ENCODE measurements around the gene FBXO22.

The FBXO22 gene

GRCh38 chr15:75942464-75942863 lies 38.8 kb downstream of the FBXO22 start:
- TF ChIP-seq, protein P1, sequence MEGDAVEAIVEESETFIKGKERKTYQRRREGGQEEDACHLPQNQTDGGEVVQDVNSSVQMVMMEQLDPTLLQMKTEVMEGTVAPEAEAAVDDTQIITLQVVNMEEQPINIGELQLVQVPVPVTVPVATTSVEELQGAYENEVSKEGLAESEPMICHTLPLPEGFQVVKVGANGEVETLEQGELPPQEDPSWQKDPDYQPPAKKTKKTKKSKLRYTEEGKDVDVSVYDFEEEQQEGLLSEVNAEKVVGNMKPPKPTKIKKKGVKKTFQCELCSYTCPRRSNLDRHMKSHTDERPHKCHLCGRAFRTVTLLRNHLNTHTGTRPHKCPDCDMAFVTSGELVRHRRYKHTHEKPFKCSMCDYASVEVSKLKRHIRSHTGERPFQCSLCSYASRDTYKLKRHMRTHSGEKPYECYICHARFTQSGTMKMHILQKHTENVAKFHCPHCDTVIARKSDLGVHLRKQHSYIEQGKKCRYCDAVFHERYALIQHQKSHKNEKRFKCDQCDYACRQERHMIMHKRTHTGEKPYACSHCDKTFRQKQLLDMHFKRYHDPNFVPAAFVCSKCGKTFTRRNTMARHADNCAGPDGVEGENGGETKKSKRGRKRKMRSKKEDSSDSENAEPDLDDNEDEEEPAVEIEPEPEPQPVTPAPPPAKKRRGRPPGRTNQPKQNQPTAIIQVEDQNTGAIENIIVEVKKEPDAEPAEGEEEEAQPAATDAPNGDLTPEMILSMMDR (IDR thresholded peaks at IDR 0.05): no peak

DNA sequence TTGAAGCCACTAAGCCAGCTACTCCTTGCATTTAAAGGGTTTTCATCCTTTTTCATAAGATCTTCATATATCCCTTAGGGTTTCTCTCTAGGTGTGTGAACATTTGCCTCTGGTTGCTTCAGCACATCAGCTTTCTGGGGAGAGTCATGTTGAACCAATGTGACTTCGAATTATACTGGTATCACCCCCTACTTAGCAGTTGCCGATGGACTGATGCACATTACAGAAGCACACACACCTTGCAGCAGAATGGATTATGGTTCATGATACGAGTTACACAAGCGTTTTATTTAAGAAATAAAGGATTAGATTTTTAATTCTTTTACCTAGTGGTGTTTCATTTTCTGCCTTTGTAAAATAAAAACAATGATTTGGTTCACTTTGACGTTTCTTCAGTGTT lies 39.6 kb downstream of the FBXO22 start:
- TF ChIP-seq, protein P1 (IDR thresholded peaks at IDR 0.05): no peak

- TF ChIP-seq, protein P1 (IDR thresholded peaks at IDR 0.05): no peak
Measured at GRCh38 chr15:75943713-75944215, 40.1 kb downstream of the FBXO22 start.

DNA sequence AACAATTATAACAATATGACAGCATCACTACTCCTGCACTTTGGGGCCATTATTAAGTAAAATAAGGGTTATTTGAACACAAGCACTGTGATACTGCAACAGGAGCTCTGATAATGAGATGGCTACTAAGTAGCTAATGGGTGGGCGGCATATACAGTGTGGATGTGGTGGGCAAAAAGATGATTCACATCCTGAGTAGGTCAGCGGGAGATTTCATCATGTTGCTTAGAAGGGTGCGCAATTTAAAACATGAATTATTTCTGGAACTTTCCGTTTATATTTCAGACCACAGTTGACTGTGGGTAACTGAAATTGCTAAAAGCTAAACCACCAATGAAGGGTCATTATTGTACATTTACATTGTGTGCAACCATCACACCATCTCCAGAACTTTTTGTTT lies 42.3 kb downstream of the FBXO22 start:
- TF ChIP-seq, protein P1 (IDR thresholded peaks at IDR 0.05): no peak

DNA sequence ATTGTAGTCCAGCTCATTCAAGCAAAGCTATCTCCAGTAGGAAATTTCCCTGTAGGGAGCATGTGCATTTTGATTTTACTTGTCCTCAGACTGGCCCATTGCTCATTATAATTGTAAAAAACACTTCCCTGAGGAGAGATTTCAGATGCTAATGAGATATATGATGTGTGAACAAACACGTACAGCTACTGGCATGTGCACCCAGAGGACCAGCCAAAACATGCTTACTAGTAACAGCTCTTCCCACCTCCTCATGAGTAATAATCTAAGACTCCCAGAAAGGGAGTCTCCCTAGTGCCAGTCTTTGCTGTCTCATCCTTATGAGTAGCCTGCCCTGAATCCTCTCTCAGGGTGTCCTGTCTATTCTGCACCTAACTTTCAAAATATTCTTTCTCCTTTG lies 43.4 kb downstream of the FBXO22 start:
- TF ChIP-seq, protein P1 (IDR thresholded peaks at IDR 0.05): no peak

GRCh38 chr15:75948761-75949296 lies 45.2 kb downstream of the FBXO22 start:
- TF ChIP-seq, protein P1 (IDR thresholded peaks at IDR 0.05): no peak

- TF ChIP-seq, protein P1 (IDR thresholded peaks at IDR 0.05): no peak
Measured at GRCh38 chr15:75952525-75952924, 48.8 kb downstream of the FBXO22 start.

DNA sequence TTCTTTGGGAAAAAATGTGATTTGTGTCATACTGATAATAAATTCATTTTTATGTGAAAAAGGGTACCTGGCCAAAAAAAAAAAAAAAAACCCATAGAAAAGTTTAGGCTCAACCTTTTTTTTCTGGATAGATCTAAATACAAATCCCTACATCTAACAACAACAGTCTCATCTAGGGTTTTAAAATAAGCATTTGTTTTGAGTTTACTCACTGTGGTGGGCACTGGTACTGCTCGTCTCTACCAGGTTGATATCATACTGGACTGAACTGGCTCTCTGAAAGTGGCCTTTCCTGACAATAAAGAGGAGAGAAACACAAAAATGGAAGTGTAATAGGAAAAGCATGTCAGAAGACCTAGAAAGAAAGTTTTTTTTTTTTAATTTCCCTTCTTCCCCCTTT lies 52.0 kb downstream of the FBXO22 start:
- TF ChIP-seq, protein P1 (IDR thresholded peaks at IDR 0.05): no peak

Measured in LNCAP (cell line).